Putamen (tissue), 1 donor: ENCODE data around the gene FRAS1.
"Not testable (repeated sequence)": the region's sequence is repeated elsewhere in the genome, so short reads cannot be mapped to it uniquely, and the experiment has no call there.

Experiments
- DNase-seq: peaks from one replicate; pipeline ENCODE4 v3.0.0-alpha.2; 2016; ENCODE audit warnings: low spot score

The FRAS1 gene

GRCh38 chr4:78510681-78511080 lies 453.6 kb downstream of the FRAS1 start:
- DNase-seq, result no peak

DNA sequence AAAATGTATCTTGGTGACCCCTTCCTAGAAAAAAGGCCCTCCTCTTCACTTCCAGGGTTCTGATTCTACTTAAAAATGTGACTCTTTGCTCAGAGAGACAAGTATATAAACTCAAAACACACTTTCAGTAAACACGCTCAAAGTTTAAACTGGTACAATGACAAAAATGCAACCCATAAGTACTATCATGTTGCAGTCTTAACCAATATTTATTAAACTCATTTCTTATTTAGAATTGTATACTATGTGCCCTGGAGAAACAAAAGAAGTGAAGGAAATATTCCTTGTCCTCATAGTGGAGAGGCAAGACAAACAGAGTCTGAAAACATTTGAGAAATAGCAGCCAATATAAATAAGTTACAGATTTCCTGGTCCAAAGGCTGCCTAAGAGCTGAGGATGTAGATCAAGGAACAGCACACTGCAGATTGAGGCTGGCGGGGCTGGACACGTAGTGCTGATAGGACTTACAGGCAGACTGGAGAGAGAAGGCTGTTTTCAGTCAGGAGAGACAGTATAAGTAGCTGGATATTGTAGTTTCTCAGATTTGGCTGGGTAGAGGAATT lies 455.3 kb downstream of the FRAS1 start:
- DNase-seq, result no peak

GRCh38 chr4:78513411-78513975 lies 456.4 kb downstream of the FRAS1 start:
- DNase-seq, result no peak

DNA sequence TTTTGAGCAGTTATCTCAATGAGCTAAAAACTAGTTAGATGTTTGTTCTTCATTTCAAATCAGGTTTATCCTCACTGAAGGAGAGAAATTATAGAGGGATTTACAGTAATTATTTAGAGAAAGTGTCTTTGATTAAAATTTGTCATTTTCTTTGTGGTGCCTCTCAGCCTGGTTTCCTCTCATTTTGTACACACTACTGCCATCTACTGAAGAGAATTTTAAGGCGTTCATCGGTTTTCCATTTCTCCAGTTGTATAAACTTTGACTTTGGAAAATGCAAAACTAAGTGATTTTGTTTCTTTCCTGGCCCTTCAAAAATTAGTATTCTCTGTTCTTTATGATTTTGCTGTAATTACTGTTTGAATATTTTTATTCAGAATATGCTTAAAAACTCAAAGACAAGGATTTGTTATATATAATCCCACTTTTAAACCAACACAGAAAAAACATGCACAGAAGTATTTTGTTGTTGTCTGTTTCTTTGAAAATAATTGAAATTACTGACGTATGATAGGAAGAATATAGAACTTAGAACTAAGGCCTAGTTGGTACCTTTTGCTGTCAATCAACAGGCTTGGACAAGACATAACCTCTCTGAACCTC lies 460.0 kb downstream of the FRAS1 start:
- peak; percentile 16 for DNase-seq

DNA sequence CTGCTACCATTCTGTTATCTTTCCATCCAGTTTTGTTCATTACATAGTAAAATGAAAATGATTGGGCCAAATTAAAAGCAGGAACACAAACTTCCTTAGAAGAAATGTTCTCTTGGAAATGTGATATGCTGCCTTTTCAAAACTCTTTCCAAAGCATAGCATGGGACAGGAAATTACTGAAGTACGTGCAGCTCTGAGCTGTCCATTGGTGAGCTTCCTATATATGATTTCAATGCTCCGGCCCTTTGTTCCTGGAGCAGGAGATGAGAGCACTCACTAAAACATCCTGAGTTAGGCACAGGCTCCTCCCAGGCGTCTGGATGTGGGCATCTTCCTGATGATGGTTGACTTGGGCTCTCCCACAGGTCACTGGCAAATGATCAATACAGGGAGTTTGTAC lies 461.4 kb downstream of the FRAS1 start:
- no peak for DNase-seq

GRCh38 chr4:78519962-78520361 lies 462.8 kb downstream of the FRAS1 start:
- no peak for DNase-seq

DNA sequence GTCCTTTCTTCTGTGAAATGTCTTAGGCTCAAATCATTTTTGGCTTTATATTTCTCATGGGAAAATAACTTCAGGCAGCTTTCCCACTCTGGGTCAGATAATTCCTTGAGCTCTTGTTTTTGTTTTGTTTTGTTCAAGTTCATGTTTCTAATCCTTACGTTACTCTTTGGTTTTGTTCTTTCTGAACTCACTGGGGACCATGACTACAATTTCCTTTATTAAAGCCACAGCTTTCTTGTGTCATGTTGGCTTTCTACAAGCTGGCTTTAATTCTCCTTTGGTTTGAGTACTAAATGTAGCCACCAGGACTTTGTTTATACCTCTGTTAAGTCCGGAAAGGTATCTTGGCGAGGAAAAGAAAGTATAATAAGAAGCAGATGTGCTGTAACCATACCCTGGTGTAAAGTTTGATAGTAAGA lies 463.7 kb downstream of the FRAS1 start:
- DNase-seq, result no peak

GRCh38 chr4:78524009-78524408 lies 466.9 kb downstream of the FRAS1 start:
- no peak for DNase-seq

DNA sequence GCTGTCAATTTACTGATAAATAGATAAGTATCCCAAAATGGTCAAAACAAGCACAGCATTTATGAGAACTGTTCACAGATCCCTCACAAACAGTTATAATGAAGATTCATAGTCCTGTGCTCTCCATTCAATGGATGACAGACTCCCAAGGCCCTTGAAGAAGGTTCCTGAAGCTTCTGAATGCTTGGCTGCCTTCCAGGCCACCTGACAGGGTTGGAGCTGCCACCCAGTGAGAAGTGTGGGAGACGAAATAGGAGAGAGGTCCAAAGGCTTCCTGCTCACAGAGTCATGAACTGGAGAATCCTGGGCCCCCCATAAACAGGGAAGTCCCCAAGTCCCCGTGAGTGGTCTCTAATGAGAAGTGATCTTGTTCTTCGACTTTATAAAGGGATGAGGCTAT lies 468.4 kb downstream of the FRAS1 start:
- DNase-seq, result no peak

DNA sequence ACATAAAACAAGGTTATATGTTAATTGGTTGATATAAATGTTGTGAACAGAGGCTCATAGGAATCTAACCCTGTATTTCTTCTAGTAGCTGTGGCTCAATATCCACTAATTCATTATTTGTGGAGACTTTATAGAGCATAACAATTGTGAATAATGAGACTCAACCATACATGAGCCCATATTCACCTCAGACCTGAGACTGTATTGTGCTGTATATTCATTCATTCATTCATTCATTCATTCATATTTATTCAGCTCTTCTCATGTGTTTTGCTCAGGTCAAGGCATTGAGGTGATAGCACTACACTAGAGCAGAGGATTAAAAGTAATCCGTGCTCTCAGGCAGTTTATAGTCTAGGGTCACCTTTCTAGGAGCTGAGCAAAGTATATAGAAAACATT lies 470.0 kb downstream of the FRAS1 start:
- no peak for DNase-seq

DNA sequence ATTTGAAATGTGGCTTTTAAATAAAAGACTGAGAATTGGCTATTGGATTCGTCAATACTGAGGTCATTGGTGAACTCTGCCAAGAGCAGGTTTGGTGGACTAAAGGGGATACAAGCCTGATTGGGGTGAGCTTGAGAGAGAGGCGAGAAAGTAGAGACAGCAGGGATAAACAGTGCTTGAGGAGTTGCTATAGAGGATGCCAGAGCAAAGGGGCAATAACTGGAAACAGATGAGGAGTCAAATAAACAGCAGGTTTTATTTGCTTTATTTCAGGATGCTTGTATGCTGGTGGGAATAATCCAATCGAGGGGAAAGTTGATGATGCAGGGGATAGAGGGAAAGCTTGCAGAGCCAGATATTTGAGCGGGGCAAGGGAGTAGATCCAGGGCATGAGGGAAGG lies 470.4 kb downstream of the FRAS1 start:
- no peak for DNase-seq

DNA sequence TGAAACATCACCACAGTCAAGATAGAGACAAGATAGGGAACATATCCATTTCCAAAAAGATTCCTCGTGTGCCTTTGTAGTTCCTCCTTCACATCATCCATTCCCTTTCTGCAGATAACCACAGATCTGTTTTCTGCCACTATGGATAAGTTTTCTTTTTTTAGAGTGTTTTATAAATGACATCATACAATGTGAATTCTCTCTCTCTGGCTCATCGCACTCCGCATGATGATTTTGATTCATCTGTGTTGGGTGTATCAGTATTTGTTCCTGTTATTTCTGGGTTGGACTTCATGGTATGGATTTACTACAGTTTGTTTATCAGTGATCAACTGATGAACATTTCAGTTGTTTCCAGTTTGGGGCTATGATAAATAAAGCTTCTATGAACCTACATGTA lies 471.2 kb downstream of the FRAS1 start:
- DNase-seq, result no peak

- DNase-seq, result no peak
These were observed 472.6 kb downstream of the FRAS1 start for GRCh38 chr4:78529569-78530209.

GRCh38 chr4:78532046-78532445 lies 474.9 kb downstream of the FRAS1 start:
- no peak for DNase-seq

DNA sequence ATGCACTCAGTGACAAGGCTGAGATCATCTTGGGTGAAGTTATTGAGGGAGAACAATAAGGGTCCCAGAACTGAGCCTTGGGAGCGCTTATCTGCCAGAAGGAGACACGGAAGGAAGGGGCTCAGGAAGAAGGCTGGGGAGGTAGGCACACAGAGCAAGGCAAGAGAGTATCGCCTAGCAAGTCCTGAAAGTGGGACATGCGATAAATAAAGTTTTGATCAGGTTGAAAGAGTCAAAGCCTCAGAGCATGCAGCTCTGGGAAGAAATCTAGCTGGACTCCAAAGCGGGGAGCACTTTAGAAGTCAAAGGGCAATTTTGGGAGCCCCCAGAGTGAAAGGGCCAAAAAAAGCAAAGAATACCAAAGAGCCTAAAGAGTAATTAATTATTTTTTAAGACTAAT lies 476.7 kb downstream of the FRAS1 start:
- DNase-seq, result no peak

GRCh38 chr4:78534286-78534955 lies 477.3 kb downstream of the FRAS1 start:
- no peak for DNase-seq

- no peak for DNase-seq
These were observed 485.2 kb downstream of the FRAS1 start for GRCh38 chr4:78542373-78542772.

GRCh38 chr4:78543424-78544125 lies 486.5 kb downstream of the FRAS1 start:
- DNase-seq, result no peak

- no peak for DNase-seq
These were observed 487.6 kb downstream of the FRAS1 start for GRCh38 chr4:78544678-78545077.

DNA sequence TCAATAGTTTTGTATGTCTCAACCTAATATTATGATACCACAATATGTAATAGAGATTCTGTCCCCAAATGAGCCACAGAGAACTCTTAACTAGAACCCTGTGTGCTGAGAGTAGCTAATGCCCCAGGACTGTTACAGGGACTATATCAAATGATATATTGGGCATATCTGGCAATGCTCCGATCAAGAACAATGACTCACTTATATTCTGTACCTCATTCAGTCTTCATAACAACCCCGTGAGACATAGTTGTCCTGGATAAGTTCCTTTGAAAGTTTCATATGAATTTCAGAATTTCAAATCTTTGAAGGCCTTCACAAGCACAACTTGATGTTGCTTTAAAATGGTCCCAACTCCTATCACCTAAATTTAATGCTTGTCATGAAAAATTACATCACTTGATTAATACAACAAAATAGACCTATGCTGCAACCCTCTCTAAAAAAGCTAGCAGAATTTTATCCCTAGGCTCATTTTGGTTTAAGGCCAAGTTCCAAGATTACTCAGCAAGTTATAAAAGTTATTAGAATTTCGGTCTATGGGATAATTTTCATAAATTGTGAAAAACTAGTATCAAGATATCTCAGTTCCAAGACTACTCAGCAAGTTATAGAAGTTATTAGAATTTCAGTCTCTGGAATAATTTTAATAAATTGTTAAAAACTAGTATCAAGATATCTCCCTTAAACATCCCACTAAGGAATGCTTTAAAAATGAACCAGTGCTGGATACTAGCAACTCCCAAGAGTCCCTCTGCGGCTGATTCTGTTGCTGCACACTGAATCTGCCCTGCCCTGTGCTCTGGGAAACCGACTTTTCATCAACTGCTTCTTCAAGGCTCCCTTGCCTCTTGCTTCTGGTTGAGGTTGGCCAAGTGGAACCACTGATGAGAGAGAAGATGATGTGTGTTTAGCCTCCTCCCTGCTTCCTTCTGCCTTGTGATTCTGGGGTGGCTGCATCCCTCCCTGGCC lies 488.4 kb downstream of the FRAS1 start:
- DNase-seq, result no peak

DNA sequence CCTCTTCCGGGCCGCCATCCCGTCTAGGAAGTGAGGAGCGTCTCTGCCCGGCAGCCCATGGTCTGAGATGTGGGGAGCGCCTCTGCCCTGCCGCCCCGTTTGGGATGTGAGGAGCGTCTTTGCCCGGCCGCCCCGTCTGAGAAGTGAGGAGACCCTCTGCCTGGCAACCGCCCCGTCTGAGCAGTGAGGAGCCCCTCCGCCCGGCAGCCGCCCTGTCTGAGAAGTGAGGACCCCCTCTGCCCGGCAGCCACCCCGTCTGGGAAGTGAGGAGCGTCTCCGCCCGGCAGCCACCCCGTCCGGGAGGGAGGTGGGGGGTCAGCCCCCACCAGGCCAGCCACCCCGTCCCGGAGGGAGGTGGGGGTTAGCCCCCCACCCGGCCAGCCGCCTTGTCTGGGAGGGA lies 490.8 kb downstream of the FRAS1 start:
- DNase-seq, result not testable (repeated sequence)
